Middle frontal gyrus (tissue), 1 donor: Measurements from ENCODE around the gene MCF2L2.

Source experiments
- DNase-seq: peaks from one replicate; pipeline ENCODE4 v3.0.0-alpha.2; 2015; ENCODE audit warnings: low spot score; ENCODE audit errors: extremely low spot score

Gene MCF2L2

DNA sequence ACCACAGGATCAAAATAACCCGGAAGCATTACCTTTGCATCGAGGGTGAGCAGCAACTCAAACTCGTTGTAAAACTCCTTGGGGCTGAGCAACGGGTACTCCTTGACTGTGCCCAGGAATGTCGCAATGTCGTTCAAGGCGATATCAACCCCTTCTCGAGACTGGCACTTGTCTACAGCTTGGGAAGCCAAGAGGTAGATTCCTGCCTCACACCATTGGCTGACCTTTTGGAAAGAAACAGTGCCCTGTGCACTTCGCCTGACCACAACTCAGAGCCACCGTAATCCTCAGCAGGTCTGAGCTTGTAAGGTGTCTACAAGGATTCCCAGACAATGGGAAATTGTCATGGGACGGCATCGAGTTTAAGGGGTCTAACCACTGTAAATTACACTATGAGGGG is 131.5 kb downstream of the MCF2L2 start:
- DNase-seq: no peak

DNA sequence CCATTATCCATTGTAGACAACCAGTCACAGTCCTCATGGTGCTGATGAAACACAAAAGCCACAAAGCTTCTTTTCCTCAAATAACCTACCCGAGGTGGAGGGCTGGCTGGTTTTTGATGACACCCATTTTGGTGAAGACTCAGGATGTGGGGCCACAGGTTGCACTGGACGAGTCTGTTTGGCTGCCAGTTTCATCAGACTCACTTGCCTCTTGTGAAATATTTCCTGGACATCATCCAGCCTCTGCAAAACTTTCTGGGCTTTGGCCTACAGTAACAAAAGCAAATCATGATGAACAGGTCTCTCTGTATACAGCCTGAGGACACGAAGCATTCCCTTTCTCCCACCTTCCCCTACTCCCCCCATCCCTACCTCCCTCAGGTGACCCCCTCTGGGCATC is 133.2 kb downstream of the MCF2L2 start:
- no peak for DNase-seq

DNA sequence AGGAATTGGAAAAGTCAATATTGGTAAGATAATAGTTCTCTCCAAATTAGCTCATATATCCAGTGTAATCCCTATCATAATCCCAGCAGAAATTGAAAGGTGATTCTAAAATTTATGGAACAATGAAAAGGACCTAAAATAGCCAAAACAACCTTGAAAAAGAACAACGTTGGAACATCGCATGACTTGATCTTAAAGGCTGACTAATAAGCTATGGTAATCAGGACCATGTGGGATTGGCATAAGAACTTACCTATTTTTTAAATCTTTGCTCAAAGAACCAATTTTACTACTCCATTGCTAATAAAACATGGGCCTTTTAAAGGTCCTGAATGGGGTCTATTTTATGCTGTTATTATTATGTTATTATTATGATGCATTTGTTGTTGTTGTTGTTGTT is 134.5 kb downstream of the MCF2L2 start:
- DNase-seq: no peak

DNA sequence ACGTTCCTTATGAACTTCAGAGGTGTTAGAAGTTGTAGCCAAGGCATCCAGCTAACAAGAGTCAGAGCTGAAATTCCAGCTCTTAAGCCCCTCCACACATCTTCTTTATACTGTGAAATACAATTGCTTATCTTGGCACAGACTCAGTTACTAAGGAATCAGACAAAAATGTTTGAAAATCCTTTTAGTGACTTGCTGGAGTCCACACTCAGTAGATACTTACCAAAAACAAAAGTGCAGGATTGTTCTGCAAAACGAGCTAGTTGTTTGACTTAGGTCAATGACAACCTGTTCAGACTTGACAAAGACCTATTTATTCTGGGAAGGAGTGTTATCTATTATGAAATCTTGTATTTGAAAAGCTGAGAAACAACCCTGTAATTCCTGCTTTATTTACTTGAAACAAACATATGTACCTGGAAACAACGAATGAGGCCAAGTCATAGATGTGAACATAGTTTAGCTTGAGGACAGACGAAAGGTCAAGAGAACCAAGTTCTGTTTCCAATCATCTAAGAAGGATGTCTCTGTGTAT is 136.9 kb downstream of the MCF2L2 start:
- no peak for DNase-seq

DNA sequence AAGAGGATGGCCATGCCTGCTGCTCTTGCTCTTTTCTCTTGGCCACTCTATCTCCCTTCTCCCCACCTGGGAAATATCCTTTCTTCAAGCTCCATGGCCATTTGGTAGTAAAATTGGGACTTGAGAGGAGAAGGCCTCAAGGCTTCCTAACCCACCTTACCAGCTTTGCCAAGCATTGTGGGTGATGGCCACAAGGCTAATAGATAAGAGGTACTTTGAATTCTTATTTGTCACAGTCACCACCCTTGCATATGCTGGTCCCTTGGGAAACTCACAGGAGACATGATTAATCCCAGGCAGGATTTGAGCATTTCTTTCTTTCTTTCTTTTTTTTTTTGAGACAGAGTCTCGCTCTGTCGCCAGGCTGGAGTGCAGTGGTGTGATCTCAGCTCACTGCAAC is 138.2 kb downstream of the MCF2L2 start:
- no peak for DNase-seq

DNA sequence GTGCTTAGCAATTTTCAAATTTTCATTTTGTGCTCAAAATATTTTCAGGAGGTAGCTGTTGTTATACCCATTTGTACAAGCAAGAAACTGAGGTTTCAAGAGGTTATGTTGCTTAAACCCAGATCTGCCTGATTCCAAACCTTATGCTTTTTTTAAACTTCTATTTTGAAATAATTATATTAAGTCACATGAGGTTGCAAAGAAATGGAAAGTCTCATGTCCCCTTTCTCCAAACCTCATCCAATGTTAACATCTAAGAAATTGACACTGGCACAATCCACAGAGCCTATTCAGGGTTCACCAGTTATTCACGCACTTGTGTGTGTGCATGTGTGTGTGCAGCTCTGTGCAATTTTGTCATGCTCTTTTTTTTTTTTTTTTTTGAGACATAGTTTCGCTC is 140.3 kb downstream of the MCF2L2 start:
- DNase-seq: no peak

DNA sequence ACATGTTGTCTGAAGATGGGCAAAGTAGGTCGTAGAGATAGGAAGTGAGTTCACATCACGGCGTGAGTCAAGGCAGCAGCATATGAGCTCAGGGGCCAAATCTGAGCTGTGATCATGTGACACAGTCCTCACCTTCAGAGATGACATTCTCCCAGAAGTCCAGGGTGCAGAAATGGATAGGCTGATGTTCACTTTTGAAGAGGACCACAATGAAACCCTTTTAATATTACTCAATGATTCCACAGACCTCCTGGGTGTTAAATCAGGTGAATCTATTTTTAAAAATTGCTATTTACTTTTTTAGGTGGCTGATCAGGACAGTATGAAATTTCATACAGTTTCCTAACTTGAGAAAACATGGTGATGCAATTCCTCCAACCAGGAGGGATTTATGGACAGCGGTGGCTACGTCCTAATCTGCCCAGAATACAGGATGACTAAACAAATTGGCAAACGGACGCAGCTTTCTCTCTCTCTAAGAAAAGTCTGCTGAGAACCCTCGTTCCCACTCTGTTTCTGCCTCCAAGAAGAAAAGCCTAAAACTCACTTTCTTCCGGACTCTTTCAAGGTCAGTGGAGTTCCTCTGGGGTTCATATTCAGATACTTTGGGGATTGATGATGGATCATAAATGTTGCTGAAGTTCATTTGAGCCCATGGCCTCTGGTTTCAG is 141.0 kb downstream of the MCF2L2 start:
- DNase-seq: no peak

DNA sequence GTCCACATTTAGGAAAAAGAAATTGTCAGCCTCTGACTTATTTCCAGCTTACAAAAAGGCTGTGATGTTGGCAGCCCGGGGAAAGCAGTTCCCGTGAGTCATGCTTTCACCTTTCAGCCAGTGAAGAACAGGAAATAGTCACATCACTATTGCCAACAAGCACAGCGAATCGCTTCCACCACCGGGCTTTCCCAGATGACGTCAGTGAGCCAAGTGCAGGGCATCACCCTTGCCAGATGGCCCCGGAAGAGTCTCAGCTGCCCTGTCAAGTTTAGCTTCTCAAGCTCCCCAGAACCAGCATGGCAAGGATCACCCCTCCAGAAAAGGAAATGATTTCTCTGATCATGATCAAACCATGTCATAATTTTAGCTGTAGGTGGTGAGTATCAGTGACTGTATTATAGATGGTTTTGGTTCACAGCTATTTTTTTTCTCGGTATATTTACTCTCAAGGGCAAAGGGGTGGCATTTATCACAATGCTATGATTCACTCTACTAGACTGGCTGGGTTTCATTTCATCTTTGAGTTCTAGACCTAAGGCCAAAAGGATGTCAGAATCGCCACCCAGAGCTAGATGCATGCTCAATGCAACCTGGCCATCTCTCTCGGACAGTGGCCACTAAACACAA is 142.5 kb downstream of the MCF2L2 start:
- DNase-seq: peak; percentile 33

DNA sequence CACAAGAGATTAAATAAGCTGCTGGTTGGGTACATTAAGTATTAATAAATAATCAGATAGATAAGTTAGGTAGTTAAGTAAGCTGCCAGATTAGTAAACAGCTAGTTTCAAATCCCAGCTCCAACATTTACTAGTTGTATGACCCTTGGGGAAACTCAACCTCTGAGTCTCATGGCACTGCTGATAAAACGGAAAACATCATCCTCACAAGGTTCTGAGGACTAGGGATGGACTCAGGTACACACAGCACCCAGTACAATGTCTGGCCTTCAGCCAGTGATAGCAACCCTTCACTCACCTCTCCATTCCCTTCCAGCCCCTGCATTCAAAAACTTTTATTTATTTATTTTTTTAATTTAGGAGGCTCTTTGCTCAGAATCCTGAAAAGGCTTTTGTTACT is 143.1 kb downstream of the MCF2L2 start:
- DNase-seq: no peak

DNA sequence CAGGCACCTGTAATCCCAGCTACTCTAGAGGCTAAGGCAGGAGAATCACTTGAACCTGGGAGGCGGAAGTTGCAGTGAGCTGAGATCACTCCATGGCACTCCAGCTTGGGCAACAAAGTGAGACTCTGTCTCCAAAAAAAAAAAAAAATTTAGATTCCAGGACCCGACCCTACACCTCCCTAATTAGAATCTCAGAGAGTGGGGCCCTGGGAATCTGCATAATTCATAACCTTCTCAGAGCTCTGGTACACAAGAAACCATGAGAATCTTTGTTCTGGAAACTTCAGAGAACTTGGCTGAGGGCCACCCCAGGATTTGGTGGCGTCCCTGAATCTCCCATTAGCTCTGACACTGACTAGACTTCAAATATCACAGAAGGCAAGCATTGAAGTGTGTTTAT is 143.8 kb downstream of the MCF2L2 start:
- no peak for DNase-seq

GRCh38 chr3:183283886-183284285 is 144.5 kb downstream of the MCF2L2 start:
- no peak for DNase-seq

- no peak for DNase-seq
Measured at GRCh38 chr3:183281126-183281797, 147.2 kb downstream of the MCF2L2 start.

DNA sequence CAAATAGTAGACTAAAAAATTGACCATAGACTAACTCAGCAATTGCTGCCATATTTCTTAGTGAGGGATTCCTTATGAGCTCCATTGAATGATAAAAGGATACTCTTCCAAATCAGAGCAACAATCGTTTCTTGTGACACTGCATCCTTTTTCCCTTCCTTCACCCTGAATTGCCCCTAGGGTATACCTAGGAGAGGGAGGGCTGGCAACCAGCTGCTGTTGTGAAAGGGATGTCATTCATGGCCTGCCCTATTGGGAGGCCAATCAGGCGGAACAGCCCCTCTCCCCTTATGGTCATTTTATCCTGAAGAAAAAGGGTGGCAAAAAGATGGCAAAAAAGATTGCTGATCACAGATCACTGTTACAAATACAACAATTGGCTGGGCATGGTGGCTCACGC is 149.0 kb downstream of the MCF2L2 start:
- DNase-seq: no peak

DNA sequence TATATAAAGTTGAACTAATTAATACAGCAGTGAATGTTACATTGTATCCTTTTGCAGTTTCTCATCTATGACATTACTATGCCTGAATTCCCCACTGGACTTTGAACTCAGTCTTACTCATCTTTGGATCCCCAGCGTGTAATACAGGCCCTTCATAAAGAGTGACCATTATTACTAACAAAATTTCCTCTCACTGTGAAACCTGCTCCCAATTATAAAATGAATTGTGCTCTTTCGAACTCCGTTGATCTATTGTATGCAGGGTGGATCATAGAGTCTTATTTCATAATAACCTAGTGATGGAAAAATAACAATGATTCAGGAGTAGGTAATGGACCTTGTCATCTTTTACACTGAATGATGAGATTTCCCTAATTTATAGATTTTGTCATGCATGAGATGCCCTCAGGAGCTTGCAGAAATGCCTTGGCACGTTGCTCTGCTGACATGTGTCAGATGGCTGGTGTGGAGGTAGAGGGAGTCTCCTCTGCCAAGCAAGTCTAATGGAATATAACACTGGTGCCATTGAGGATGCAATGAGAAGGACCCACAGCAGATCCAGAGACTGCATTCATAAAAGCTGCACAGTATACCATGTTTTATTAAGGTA is 149.8 kb downstream of the MCF2L2 start:
- DNase-seq: no peak

DNA sequence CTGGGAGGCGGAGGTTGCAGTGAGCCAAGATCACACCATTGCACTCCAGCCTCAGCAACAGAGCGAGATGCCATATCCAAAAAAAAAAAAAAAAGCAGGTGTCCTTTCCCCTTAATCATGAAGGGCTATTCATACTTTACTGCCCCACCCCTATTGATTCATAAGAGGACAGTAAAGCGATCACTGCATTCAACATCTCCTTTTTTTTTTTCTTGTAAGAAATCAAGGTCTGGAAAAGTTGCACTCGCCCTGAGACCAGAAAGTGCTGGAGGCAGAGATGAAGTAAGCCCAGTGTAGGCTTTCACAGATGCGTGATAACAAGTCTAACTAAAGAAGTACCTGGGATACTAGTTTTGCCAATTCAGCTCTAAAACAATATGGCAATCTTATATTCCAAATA is 151.2 kb downstream of the MCF2L2 start:
- no peak for DNase-seq

DNA sequence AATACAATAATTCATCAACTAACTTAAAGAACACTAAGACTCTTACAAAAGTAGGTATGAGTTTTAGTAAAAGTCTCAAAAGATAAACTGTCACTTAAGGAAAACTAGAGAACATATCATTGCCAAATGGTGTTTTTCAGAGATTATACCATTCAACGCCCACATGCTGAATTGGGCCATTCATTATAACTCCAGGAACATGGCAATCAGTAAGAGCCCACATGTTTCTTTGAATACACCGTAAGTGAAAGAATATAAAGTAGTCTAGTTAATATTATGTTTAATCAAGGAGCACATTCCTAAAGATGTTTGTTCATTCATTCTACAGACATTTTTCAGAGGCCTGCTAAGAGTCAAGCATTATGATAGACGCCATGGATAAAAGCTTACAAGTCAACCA is 152.5 kb downstream of the MCF2L2 start:
- no peak for DNase-seq

DNA sequence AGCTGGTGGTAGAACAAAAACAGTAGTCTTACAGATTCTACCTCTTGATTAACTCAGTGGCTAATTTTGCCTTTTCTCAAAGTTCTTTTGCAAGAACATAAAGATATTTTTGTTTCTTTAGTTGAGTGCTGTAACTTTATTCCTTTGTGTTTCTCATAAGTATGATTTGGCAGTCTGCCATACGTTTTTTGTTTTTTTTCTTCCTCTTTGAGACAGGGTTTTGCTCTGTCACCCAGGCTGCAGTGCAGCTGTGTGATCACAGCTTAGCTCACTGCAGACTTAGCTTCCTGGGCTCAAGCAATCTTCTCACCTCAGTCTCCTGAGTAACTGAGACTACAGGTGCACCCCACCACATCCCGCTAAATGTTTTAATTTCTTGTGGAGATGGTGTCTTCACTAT is 153.0 kb downstream of the MCF2L2 start:
- no peak for DNase-seq

GRCh38 chr3:183274609-183275008 is 153.8 kb downstream of the MCF2L2 start:
- DNase-seq: no peak

- no peak for DNase-seq
Measured at GRCh38 chr3:183272791-183273190, 155.6 kb downstream of the MCF2L2 start.

DNA sequence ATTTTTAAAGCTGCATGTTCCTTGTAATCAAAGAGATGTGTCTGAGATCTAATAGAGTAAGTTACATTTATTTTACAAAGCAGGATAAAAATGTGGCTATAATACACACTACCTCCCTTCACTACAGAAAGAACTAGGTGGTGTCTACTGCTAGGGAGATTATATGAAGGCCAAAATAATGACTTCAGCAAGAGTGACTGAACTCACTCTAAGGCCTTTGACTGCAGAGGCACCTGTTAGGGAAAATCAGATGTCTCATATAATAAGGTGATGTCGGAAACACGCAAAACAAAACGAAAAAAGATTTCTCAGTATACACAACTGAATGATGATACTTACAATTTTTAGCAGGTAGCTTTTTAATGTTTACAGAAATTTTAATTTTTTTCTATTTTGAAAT is 156.3 kb downstream of the MCF2L2 start:
- no peak for DNase-seq

- no peak for DNase-seq
Measured at GRCh38 chr3:183270344-183270743, 158.1 kb downstream of the MCF2L2 start.

GRCh38 chr3:183269345-183269744 is 159.1 kb downstream of the MCF2L2 start:
- DNase-seq: no peak
